Upper lobe of left lung (tissue), 6 donors: Measurements from ENCODE around the gene XPNPEP2. TPM values are rescaled to one million over a fixed set of nuclear protein-coding genes. Genes with fewer than 3 reads are reported as not detected.

Experiments used
- ATAC-seq, 2 donors: fragments of 200-7000 bp; cut with Tn5 transposase; one replicate each; pipeline ENCODE4 v1.9.1; 2022; ENCODE audit warnings: mild to moderate bottlenecking in 2 of 2, moderate library complexity in 2 of 2; ENCODE audit not compliant: low FRiP score in 2 of 2
- DNase-seq, 2 donors: peaks; one replicate each; pipeline ENCODE4 v3.0.0-alpha.2; 2019 to 2020
- H3K27ac ChIP-seq, 4 donors: fragments of 200-600 bp; sonication (generic); one replicate each; pipeline ENCODE4 v1.5.1; 2016 to 2019
- H3K27me3 ChIP-seq, 4 donors: fragments of 200-600 bp; sonication (generic); one replicate each; pipeline ENCODE4 v1.5.1; 2017 to 2019
- H3K36me3 ChIP-seq, 4 donors: fragments of 200-600 bp; sonication (generic); one replicate each; pipeline ENCODE4 v1.5.1; 2016 to 2019
- H3K4me1 ChIP-seq, 4 donors: fragments of 200-600 bp; sonication (generic); one replicate each; pipeline ENCODE4 v1.5.1; 2018 to 2019
- H3K4me3 ChIP-seq, 4 donors: fragments of 200-600 bp; sonication (generic); one replicate each; pipeline ENCODE4 v1.5.1; 2017 to 2019; ENCODE audit warnings: mild to moderate bottlenecking in 2 of 4, moderate library complexity in 1 of 4
- H3K9me3 ChIP-seq, 4 donors: fragments of 200-600 bp; sonication (generic); one replicate each; pipeline ENCODE4 v1.5.1; 2018 to 2019
- CTCF ChIP-seq, 6 experiments: fragments of 450-650 bp in 4 of 6; fragments of 200-600 bp in 2 of 6; sonication (generic) in 2 of 6; IDR thresholded peaks; one replicate each; pipeline ENCODE4 v1.5.1; 2016 to 2019; ENCODE audit warnings: antibody characterized with exemption in 6 of 6
- EP300 ChIP-seq, 4 donors: sonication (generic); formaldehyde crosslinking; IDR thresholded peaks; one replicate each; pipeline ENCODE4 v1.5.1; 2017; ENCODE audit warnings: antibody characterized with exemption in 4 of 4, control low read depth in 2 of 4
- POLR2A ChIP-seq, 4 donors: fragments of 450-650 bp; IDR thresholded peaks; one replicate each; pipeline ENCODE4 v1.5.1; 2016 to 2017; ENCODE audit warnings: antibody characterized with exemption in 4 of 4, mild to moderate bottlenecking in 2 of 4
- POLR2AphosphoS5 ChIP-seq, 2 donors: sonication (generic); formaldehyde crosslinking; IDR thresholded peaks; one replicate each; pipeline ENCODE4 v1.5.1; 2017; ENCODE audit warnings: antibody characterized with exemption in 2 of 2
- WGBS, 2 donors: methylation state at CpG; one replicate each; pipeline ENCODE4 v1.1.5; 2017 to 2018; 5-methylcytosine and 5-hydroxymethylcytosine counted together
- total RNA-seq, 6 donors: library from RNA; depleted of rRNA in 4 of 6; stranded (reverse); fragments of >200 nt in 4 of 6; gene quantifications; one replicate each; pipeline versions ENCODE4 v1.1.0 to v1.2.1, GENCODE V29; 2016 to 2021
- donor health status: DM: no; HTN: no; CAD: no; lungs with moderate emphysema.
- donor health status: DM: no; HTN: yes; CAD: no; lungs with severe emphysema.

The XPNPEP2 gene
- total RNA-seq, 6 donors from 2014 or later = 0.91 to 5.1 (median 2.5) TPM; not detected in 2

GRCh38 chrX:129773649-129774458 lies 35.1 kb downstream of the XPNPEP2 start:
- no peaks in the 10 kb centered on the region for H3K36me3 ChIP-seq
- no peak for TF ChIP-seq EP300 (IDR thresholded peaks at IDR 0.05)
- no peak for TF ChIP-seq CTCF (IDR thresholded peaks at IDR 0.05)
- TF ChIP-seq POLR2AphosphoS5 (IDR thresholded peaks at IDR 0.05) = no peak
- no peak for TF ChIP-seq POLR2A (IDR thresholded peaks at IDR 0.05)
- peak overlapping the region; percentile 17 to 83 (median 75) for H3K27ac ChIP-seq
- 73 to 75% methylated on average over 4 of the region's 4 CpGs for whole genome bisulfite sequencing, 2 donors
- H3K27me3 ChIP-seq = no peaks in the 10 kb centered on the region
- ATAC-seq (no peak), DNase-seq (no peak)
- H3K4me3 ChIP-seq = no peak overlapping the region
- peaks cover 0 to 6% (median 2%) of the 10 kb centered on the region in 4 donors for H3K4me1 ChIP-seq
- no peaks in the 10 kb centered on the region for H3K9me3 ChIP-seq

- TF ChIP-seq POLR2A (IDR thresholded peaks at IDR 0.05) (peak in 1 of 4 donors; percentile 58), POLR2AphosphoS5 (IDR thresholded peaks at IDR 0.05) (peak; percentile 13 to 57), EP300 (IDR thresholded peaks at IDR 0.05) (no peak)
- DNase-seq (peak; percentile 75 to 86), ATAC-seq (peak; percentile 28 to 64)
- no peaks in the 10 kb centered on the region for H3K27me3 ChIP-seq
- H3K27ac ChIP-seq = peak overlapping the region; percentile 78 to 88 (median 82)
- peaks cover 0 to 6% (median 2%) of the 10 kb centered on the region in 4 donors for H3K4me1 ChIP-seq
- no peaks in the 10 kb centered on the region for H3K9me3 ChIP-seq
- peak overlapping the region in 2 of 4 donors; percentile 20 to 23 for H3K4me3 ChIP-seq
- no peaks in the 10 kb centered on the region for H3K36me3 ChIP-seq
- 21 to 63% methylated on average over 13 to 29 of the region's 30 CpGs for WGBS, 2 donors
Observed at GRCh38 chrX:129777218-129778030, 38.6 kb downstream of the XPNPEP2 start.

GRCh38 chrX:129779086-129779672 lies 40.4 kb downstream of the XPNPEP2 start:
- Histone ChIP-seq H3K27me3 (no peaks in the 10 kb centered on the region), H3K36me3 (no peaks in the 10 kb centered on the region), H3K9me3 (no peaks in the 10 kb centered on the region), H3K27ac (peak overlapping the region; percentile 62 to 82 (median 76)), H3K4me3 (peak overlapping the region in 1 of 4 donors; percentile 47), H3K4me1 (peaks cover 0 to 6% (median 2%) of the 10 kb centered on the region in 4 donors)
- WGBS, 2 donors = 75 to 83% methylated on average over 6 to 7 of the region's 7 CpGs
- no peak for ATAC-seq
- TF ChIP-seq CTCF (IDR thresholded peaks at IDR 0.05) (no peak), POLR2A (IDR thresholded peaks at IDR 0.05) (no peak), POLR2AphosphoS5 (IDR thresholded peaks at IDR 0.05) (no peak), EP300 (IDR thresholded peaks at IDR 0.05) (no peak)
- no peak for DNase-seq

DNA sequence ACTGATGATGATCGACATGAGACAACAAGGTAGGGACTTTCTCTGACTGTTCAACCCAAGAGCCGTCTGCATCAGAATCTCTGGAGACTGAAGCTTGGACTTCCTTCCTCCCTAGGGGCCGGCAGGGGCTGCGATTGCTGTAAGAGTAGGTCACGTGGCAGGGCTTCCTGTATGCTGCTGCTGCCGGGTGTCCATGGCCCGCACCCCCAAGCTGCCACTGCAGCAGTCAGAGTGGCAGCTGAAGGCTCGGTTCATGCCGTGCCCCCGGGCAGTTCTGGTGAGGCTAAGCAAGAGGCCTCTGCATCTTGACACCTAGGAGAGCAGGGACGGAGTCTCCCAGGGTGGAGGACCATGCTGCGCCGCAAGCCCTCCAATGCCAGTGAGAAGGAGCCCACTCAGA lies 41.0 kb downstream of the XPNPEP2 start, which contains the start of gene SASH3:
Gene SASH3, plus strand, starts transcription at position 203 of the 400 bp plus-strand sequence. Its CDS starts 149 bp downstream, at position 352.
- Histone ChIP-seq H3K27me3 (no peaks in the 10 kb centered on the region), H3K4me3 (peak within 1 kb of the TSS in 3 of 4 donors; percentile 28 to 47 (median 38)), H3K4me1 (peaks cover 0 to 6% (median 2%) of the 10 kb centered on the region in 4 donors), H3K9me3 (no peaks in the 10 kb centered on the region), H3K36me3 (no peaks in the 10 kb centered on the region), H3K27ac (peak within 1 kb of the TSS; percentile 62 to 82 (median 76))
- TF ChIP-seq POLR2AphosphoS5 (IDR thresholded peaks at IDR 0.05) (peak in 1 of 2 donors; percentile 37), EP300 (IDR thresholded peaks at IDR 0.05) (no peak), POLR2A (IDR thresholded peaks at IDR 0.05) (peak in 1 of 4 donors; percentile 69), CTCF (IDR thresholded peaks at IDR 0.05) (no peak)
- DNase-seq = peak; percentile 49 to 84
- peak in 1 of 2 donors; percentile 74 for ATAC-seq
- WGBS, 2 donors = 72% methylated on average over 12 of the region's 13 CpGs; no CpG with 5 or more reads in 1 of the 2 donors
